Keratinocyte (primary cell): ENCODE measurements around the gene PHACTR2. TPM values are rescaled to one million over a fixed set of nuclear protein-coding genes. Genes with fewer than 3 reads are reported as not detected.

Experiments used
- DNase-seq: peaks from one replicate; pipeline ENCODE4 v3.0.0-alpha.2; 2011; ENCODE audit warnings: low read depth, missing footprints, low spot score
- FAIRE-seq: peaks from 2 replicates; lab custom pipeline; 2011; peaks lifted over from hg19 to GRCh38; lab: Jason Lieb, UNC
- H2AFZ ChIP-seq: 2 replicates; pipeline ENCODE4 v1.6.0; 2012; ENCODE audit warnings: low read length, control low read depth, inconsistent platforms; ENCODE audit not compliant: control insufficient read depth
- H3K27ac ChIP-seq: 2 replicates; pipeline ENCODE4 v1.5.1; 2011; ENCODE audit warnings: low read length; ENCODE audit not compliant: control insufficient read depth, insufficient read depth
- H3K27me3 ChIP-seq: 3 replicates; pipeline ENCODE4 v1.6.0; 2011; ENCODE audit warnings: low read length; ENCODE audit not compliant: control insufficient read depth, insufficient read depth; ENCODE audit errors: extremely low read depth
- H3K36me3 ChIP-seq, 2 experiments: 2 replicates in 1 of 2; 3 replicates in 1 of 2; pipeline ENCODE4 v1.5.1; 2011; ENCODE audit warnings: low read length in 2 of 2, mild to moderate bottlenecking in 1 of 2; ENCODE audit not compliant: control insufficient read depth in 2 of 2, insufficient read depth in 2 of 2; ENCODE audit errors: extremely low read depth in 1 of 2
- H3K4me1 ChIP-seq: 3 replicates; pipeline ENCODE4 v1.5.1; 2011; ENCODE audit warnings: low read length; ENCODE audit not compliant: control insufficient read depth, insufficient read depth; ENCODE audit errors: extremely low read depth
- H3K4me2 ChIP-seq: 3 replicates; pipeline ENCODE4 v1.6.0; 2011; ENCODE audit warnings: low read depth, low read length; ENCODE audit not compliant: control insufficient read depth, insufficient read depth; ENCODE audit errors: extremely low read depth
- H3K4me3 ChIP-seq, 3 experiments: fragments of 200-600 bp in 1 of 3; sonication (generic) in 1 of 3; 2 replicates in 2 of 3; 3 replicates in 1 of 3; pipeline ENCODE4 v1.5.1; 2011 to 2016; ENCODE audit warnings: low read length in 3 of 3, mild to moderate bottlenecking in 3 of 3, control low read depth in 2 of 3, inconsistent platforms in 1 of 3, low read depth in 1 of 3, mixed read lengths in 1 of 3, mixed run types in 1 of 3, moderate library complexity in 1 of 3; ENCODE audit not compliant: control insufficient read depth in 2 of 3, insufficient read depth in 2 of 3; ENCODE audit errors: extremely low read depth in 1 of 3
- H3K79me2 ChIP-seq: 2 replicates; pipeline ENCODE4 v1.6.0; 2012; ENCODE audit warnings: low read length; ENCODE audit not compliant: control insufficient read depth, insufficient read depth
- H3K9ac ChIP-seq: 3 replicates; pipeline ENCODE4 v1.6.0; 2011; ENCODE audit warnings: low read length; ENCODE audit not compliant: control insufficient read depth, insufficient read depth; ENCODE audit errors: extremely low read depth
- H3K9me1 ChIP-seq: 3 replicates; pipeline ENCODE4 v1.6.0; 2011; ENCODE audit warnings: low read length; ENCODE audit not compliant: control insufficient read depth, insufficient read depth; ENCODE audit errors: extremely low read depth
- H3K9me3 ChIP-seq: 2 replicates; pipeline ENCODE4 v1.5.1; 2012; ENCODE audit warnings: low read depth, low read length; ENCODE audit not compliant: control insufficient read depth
- H4K20me1 ChIP-seq: 3 replicates; pipeline ENCODE4 v1.6.0; 2011; ENCODE audit warnings: low read length; ENCODE audit not compliant: control insufficient read depth, insufficient read depth; ENCODE audit errors: extremely low read depth
- EZH2 ChIP-seq: IDR thresholded peaks from one replicate; pipeline ENCODE4 v1.6.1; 2012; ENCODE audit warnings: inconsistent platforms, mild to moderate bottlenecking, low read length, moderate library complexity
- dilution Hi-C: fragments of 300-500 bp; cut with MboI; formaldehyde crosslinking; loops from one replicate; pipeline ENCODE4 v1.7.0; 2020; ENCODE audit warnings: low sequenced_read_pairs; ENCODE audit not compliant: extremely low pct_ligation_motif_present
- polyA plus RNA-seq, 5 experiments: library from polyadenylated mRNA; depleted of rRNA in 3 of 5; stranded (reverse) in 3 of 5; stranded (forward) in 1 of 5; unstranded in 1 of 5; fragments of >200 nt; gene quantifications; 1 replicate in 1 of 5; 2 replicates in 3 of 5; 3 replicates in 1 of 5; pipeline versions ENCODE4 v1.2.1 to v1.2.3, GENCODE V29; 2011 to 2012; ENCODE audit warnings: missing spikeins in 2 of 5, low read depth in 1 of 5, low replicate concordance in 1 of 5
- TF ChIP-seq, protein P1 (sequence below), 3 experiments: IDR thresholded peaks in 1 of 3; conservative IDR thresholded peaks in 1 of 3; optimal IDR thresholded peaks in 1 of 3; 2 replicates in 2 of 3; 3 replicates in 1 of 3; pipeline versions ENCODE3 to v1.5.1; 2011; ENCODE audit warnings: low read length in 3 of 3, mild to moderate bottlenecking in 3 of 3, moderate library complexity in 2 of 3, control low read depth in 1 of 3, inconsistent platforms in 1 of 3; ENCODE audit not compliant: insufficient read depth in 2 of 3; ENCODE audit errors: extremely low read depth in 1 of 3

The PHACTR2 gene
- polyA plus RNA-seq, 1 donor (not counting 4 experiments of a cell fraction or from before 2014, with no cell fraction given), result 9.4 TPM

DNA sequence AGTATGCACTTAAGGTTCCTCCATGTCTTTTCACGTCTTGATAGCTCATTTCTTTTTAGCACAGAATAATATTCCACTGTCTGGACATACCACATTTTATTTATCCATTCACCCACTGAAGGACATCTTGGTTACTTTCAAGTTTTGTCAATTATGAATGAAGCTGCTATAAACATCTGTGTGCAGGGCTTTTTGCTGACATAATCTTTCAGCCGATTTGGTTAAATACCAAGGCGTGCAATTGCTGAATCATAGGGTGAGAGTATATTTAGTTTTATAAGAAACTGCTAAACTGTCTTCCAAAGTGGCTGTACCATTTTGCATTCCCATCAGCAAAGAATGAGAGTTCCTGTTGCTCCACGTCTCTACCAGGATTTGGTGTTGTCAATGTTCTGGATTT is 44.9 kb upstream of the PHACTR2 start:
- Histone ChIP-seq H3K9me3 (no peaks in the 10 kb centered on the region), H3K79me2 (no peaks in the 10 kb centered on the region), H3K27me3 (no peaks in the 10 kb centered on the region), H3K9me1 (no peaks in the 10 kb centered on the region), H3K4me1 (peaks cover 9% of the 10 kb centered on the region), H3K4me3 (no peak overlapping the region), H3K36me3 (no peaks in the 10 kb centered on the region), H3K4me2 (no peak overlapping the region), H3K9ac (no peak overlapping the region), H3K27ac (no peak overlapping the region), H2AFZ (no peak overlapping the region), H4K20me1 (no peaks in the 10 kb centered on the region)
- no peak for FAIRE-seq
- dilution Hi-C loops, result no loop called here
- no peak for TF ChIP-seq EZH2
- TF ChIP-seq, protein P1, sequence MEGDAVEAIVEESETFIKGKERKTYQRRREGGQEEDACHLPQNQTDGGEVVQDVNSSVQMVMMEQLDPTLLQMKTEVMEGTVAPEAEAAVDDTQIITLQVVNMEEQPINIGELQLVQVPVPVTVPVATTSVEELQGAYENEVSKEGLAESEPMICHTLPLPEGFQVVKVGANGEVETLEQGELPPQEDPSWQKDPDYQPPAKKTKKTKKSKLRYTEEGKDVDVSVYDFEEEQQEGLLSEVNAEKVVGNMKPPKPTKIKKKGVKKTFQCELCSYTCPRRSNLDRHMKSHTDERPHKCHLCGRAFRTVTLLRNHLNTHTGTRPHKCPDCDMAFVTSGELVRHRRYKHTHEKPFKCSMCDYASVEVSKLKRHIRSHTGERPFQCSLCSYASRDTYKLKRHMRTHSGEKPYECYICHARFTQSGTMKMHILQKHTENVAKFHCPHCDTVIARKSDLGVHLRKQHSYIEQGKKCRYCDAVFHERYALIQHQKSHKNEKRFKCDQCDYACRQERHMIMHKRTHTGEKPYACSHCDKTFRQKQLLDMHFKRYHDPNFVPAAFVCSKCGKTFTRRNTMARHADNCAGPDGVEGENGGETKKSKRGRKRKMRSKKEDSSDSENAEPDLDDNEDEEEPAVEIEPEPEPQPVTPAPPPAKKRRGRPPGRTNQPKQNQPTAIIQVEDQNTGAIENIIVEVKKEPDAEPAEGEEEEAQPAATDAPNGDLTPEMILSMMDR (optimal IDR thresholded peaks at IDR 0.05 in 1 of 3, IDR thresholded peaks at IDR 0.05 in 1 of 3, conservative IDR thresholded peaks at IDR 0.05 in 1 of 3; ENCODE audit: extremely low read depth in 1 of 3, insufficient read depth in 2 of 3, low read length in 3 of 3), result no peak
- no peak for DNase-seq

DNA sequence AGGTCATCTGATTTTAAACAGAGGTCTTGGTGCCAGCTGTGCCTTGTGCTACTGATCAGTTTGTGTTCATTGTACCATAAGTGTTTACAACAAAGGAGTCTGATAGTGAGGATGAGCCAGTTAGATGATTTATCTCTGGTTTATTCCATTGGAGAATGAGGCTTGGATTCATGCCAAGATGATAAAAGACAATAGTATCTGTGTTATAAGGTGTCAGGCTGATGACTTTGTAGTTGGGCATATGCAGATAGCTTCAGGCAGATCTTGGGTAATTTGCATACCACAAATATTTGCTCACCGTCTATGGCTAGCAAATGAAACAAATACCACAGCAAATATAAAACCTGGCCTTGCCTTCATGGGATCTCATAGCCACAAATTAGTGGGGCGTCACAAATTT is 43.3 kb upstream of the PHACTR2 start:
- FAIRE-seq, result peak; percentile 67
- DNase-seq, result peak; percentile 75
- dilution Hi-C loops, result no loop called here

More for the DNA sequence above, 43.3 kb upstream of the PHACTR2 start:
- Histone ChIP-seq H3K4me1 (peaks cover 9% of the 10 kb centered on the region), H3K27me3 (no peaks in the 10 kb centered on the region), H2AFZ (no peak overlapping the region), H3K79me2 (no peaks in the 10 kb centered on the region), H3K27ac (no peak overlapping the region), H3K4me3 (no peak overlapping the region), H3K9me3 (no peaks in the 10 kb centered on the region), H4K20me1 (no peaks in the 10 kb centered on the region), H3K9me1 (no peaks in the 10 kb centered on the region), H3K4me2 (no peak overlapping the region), H3K9ac (no peak overlapping the region), H3K36me3 (no peaks in the 10 kb centered on the region)
- TF ChIP-seq, protein P1 (optimal IDR thresholded peaks at IDR 0.05 in 1 of 3, IDR thresholded peaks at IDR 0.05 in 1 of 3, conservative IDR thresholded peaks at IDR 0.05 in 1 of 3; ENCODE audit: extremely low read depth in 1 of 3, insufficient read depth in 2 of 3, low read length in 3 of 3), result no peak
- no peak for TF ChIP-seq EZH2
